ENCODE results near the gene NECTIN3. TPM values are rescaled to one million over a fixed set of nuclear protein-coding genes. Genes with fewer than 3 reads are reported as not detected.
A peak's percentile ranks its signal among the peaks of the same experiment; 100 is the strongest.

NECTIN3 gene
- total and polyA plus RNA-seq, 2 donors from 2014 or later = 5.0 to 21.2 TPM

- Histone ChIP-seq H3K9me3 (ENCODE audit: control insufficient read depth in 2 of 3, insufficient read depth in 1 of 3, low read length in 3 of 3) (no peaks in the 10 kb centered on the region), H3K36me3 (ENCODE audit: control insufficient read depth in 2 of 3, insufficient read depth in 3 of 3, low read length in 3 of 3) (no peaks in the 10 kb centered on the region), H3K27ac (ENCODE audit: low read depth in 2 of 2, low read length in 2 of 2) (no peak overlapping the region), H3K4me3 (ENCODE audit: low read length in 3 of 3) (peak overlapping the region; percentile 57 to 87 (median 83)), H3K27me3 (ENCODE audit: control insufficient read depth, insufficient read depth, low read length) (no peaks in the 10 kb centered on the region), H3K4me1 (ENCODE audit: control insufficient read depth in 2 of 3, insufficient read depth in 2 of 3, low read depth in 1 of 3, low read length in 3 of 3) (peaks cover 5 to 10% (median 6%) of the 10 kb centered on the region in 3 donors), H3K9ac (ENCODE audit: low read length in 3 of 3) (peak overlapping the region in 2 of 3 donors; percentile 73 to 84)
- DNase-seq (peak in 1 of 5 donors; percentile 31), FAIRE-seq (no peak)
- no peak for TF ChIP-seq CTCF (IDR thresholded peaks at IDR 0.05; ENCODE audit: borderline replicate concordance, extremely low read depth, insufficient read depth)
- intact Hi-C loops (cut with DNase I) = no loop called here
Measured at GRCh38 chr3:111073218-111073617, 1.6 kb downstream of the NECTIN3 start.

GRCh38 chr3:111076732-111077131 is 5.1 kb downstream of the NECTIN3 start:
- intact Hi-C loops (cut with DNase I) = no loop called here
- peaks cover 0 to 7% (median 6%) of the 10 kb centered on the region in 3 donors for H3K4me1 ChIP-seq (ENCODE audit: control insufficient read depth in 2 of 3, insufficient read depth in 2 of 3, low read depth in 1 of 3, low read length in 3 of 3)

GRCh38 chr3:111077369-111077768 is 5.8 kb downstream of the NECTIN3 start:
- intact Hi-C loops (cut with DNase I) = no loop called here
- H3K4me1 ChIP-seq (ENCODE audit: control insufficient read depth in 2 of 3, insufficient read depth in 2 of 3, low read depth in 1 of 3, low read length in 3 of 3) = peaks cover 0 to 7% (median 6%) of the 10 kb centered on the region in 3 donors
- FAIRE-seq = no peak

More at GRCh38 chr3:111076732-111077131, 5.1 kb downstream of the NECTIN3 start:
- Histone ChIP-seq H3K27ac (ENCODE audit: low read depth in 2 of 2, low read length in 2 of 2) (no peak overlapping the region), H3K9me3 (ENCODE audit: control insufficient read depth in 2 of 3, insufficient read depth in 1 of 3, low read length in 3 of 3) (no peaks in the 10 kb centered on the region), H3K36me3 (ENCODE audit: control insufficient read depth in 2 of 3, insufficient read depth in 3 of 3, low read length in 3 of 3) (no peaks in the 10 kb centered on the region), H3K27me3 (ENCODE audit: control insufficient read depth, insufficient read depth, low read length) (no peaks in the 10 kb centered on the region), H3K4me3 (ENCODE audit: low read length in 3 of 3) (no peak overlapping the region), H3K9ac (ENCODE audit: low read length in 3 of 3) (no peak overlapping the region)
- no peak for FAIRE-seq
- peak in 4 of 5 donors; percentile 50 to 64 (median 60) for DNase-seq
- no peak for TF ChIP-seq CTCF (IDR thresholded peaks at IDR 0.05; ENCODE audit: borderline replicate concordance, extremely low read depth, insufficient read depth)

More at GRCh38 chr3:111077369-111077768, 5.8 kb downstream of the NECTIN3 start:
- Histone ChIP-seq H3K27ac (ENCODE audit: low read depth in 2 of 2, low read length in 2 of 2) (no peak overlapping the region), H3K4me3 (ENCODE audit: low read length in 3 of 3) (no peak overlapping the region), H3K27me3 (ENCODE audit: control insufficient read depth, insufficient read depth, low read length) (no peaks in the 10 kb centered on the region), H3K9me3 (ENCODE audit: control insufficient read depth in 2 of 3, insufficient read depth in 1 of 3, low read length in 3 of 3) (no peaks in the 10 kb centered on the region), H3K9ac (ENCODE audit: low read length in 3 of 3) (no peak overlapping the region), H3K36me3 (ENCODE audit: control insufficient read depth in 2 of 3, insufficient read depth in 3 of 3, low read length in 3 of 3) (no peaks in the 10 kb centered on the region)
- TF ChIP-seq CTCF (IDR thresholded peaks at IDR 0.05; ENCODE audit: borderline replicate concordance, extremely low read depth, insufficient read depth) = no peak
- DNase-seq = no peak

Data from kidney (tissue), 14 donors.